Kidney (tissue), 14 donors: Measurements from ENCODE around the gene SWI5. TPM values are rescaled to one million over a fixed set of nuclear protein-coding genes. Genes with fewer than 3 reads are reported as not detected.

Experiments
- DNase-seq, 5 donors: peaks; one replicate each; pipeline ENCODE4 v3.0.0-alpha.2; 2013 to 2020
- FAIRE-seq: peaks from 2 replicates; lab custom pipeline; 2012; peaks lifted over from hg19 to GRCh38; lab: Jason Lieb, UNC
- H3K27ac ChIP-seq, 2 donors: one replicate each; pipeline ENCODE4 v1.7.0; 2013; ENCODE audit warnings: low read depth in 2 of 2, low read length in 2 of 2, inconsistent platforms in 1 of 2
- H3K27me3 ChIP-seq: one replicate; pipeline ENCODE4 v1.7.1; 2013; ENCODE audit warnings: low read length, inconsistent platforms; ENCODE audit not compliant: control insufficient read depth, insufficient read depth
- H3K36me3 ChIP-seq, 3 donors: one replicate each; pipeline versions ENCODE4 v1.7.0 to v1.7.1; 2013; ENCODE audit warnings: low read length in 3 of 3, control low read depth in 1 of 3, inconsistent platforms in 1 of 3; ENCODE audit not compliant: insufficient read depth in 3 of 3, control insufficient read depth in 2 of 3
- H3K4me1 ChIP-seq, 3 donors: one replicate each; pipeline versions ENCODE4 v1.7.0 to v1.7.1; 2013; ENCODE audit warnings: low read length in 3 of 3, inconsistent platforms in 1 of 3, low read depth in 1 of 3; ENCODE audit not compliant: control insufficient read depth in 2 of 3, insufficient read depth in 2 of 3
- H3K4me3 ChIP-seq, 3 donors: one replicate each; pipeline versions ENCODE4 v1.7.0 to v1.8.1; 2013; ENCODE audit warnings: low read length in 3 of 3, control low read depth in 1 of 3, inconsistent platforms in 1 of 3
- H3K9ac ChIP-seq, 3 donors: one replicate each; pipeline versions ENCODE4 v1.7.0 to v1.7.1; 2013; ENCODE audit warnings: low read length in 3 of 3, control low read depth in 1 of 3, inconsistent platforms in 1 of 3
- H3K9me3 ChIP-seq, 3 donors: one replicate each; pipeline versions ENCODE4 v1.7.0 to v1.7.1; 2013; ENCODE audit warnings: low read length in 3 of 3, control low read depth in 1 of 3, inconsistent platforms in 1 of 3; ENCODE audit not compliant: control insufficient read depth in 2 of 3, insufficient read depth in 1 of 3
- CTCF ChIP-seq: IDR thresholded peaks from 3 replicates; pipeline ENCODE4 v1.5.1; 2012; ENCODE audit warnings: mild to moderate bottlenecking, moderate library complexity, borderline replicate concordance; ENCODE audit not compliant: insufficient read depth; ENCODE audit errors: extremely low read depth
- intact Hi-C: fragments of 100-400 bp; cut with DNase I; formaldehyde crosslinking; loops from one replicate; pipeline ENCODE4 v1.11.1; 2022
- polyA plus RNA-seq: library from polyadenylated mRNA; stranded (reverse); fragments of 350-450 nt; fragmentation: Illumina TruSeq; extraction: RNeasy Lipid Tissue Mini Kit (QIAGEN cat#74804); gene quantifications from one replicate; pipeline ENCODE4 v1.2.3, GENCODE V29; 2014; ENCODE audit warnings: low read depth, low replicate concordance; ENCODE audit not compliant: insufficient read depth
- total RNA-seq: library from RNA; stranded (reverse); fragmentation: NEBNext Ultra II Directional; extraction: Animal tissue kit (Norgen Biotek cat#: 25700); gene quantifications from one replicate; pipeline ENCODE4 v1.2.1, GENCODE V29; 2021
- donor health status: control.
- donor health status: control.
- donor health status: control.
- donor health status: control.
- donor health status: control.
- donor health status: DM: yes; HTN: yes; CAD: no.
- donor health status: Normal renal cell carcinoma (clear cell type).

The SWI5 gene
- total and polyA plus RNA-seq, 2 donors from 2014 or later, result 20.3 to 67.8 TPM

- H3K27ac ChIP-seq, result no peak overlapping the region
- FAIRE-seq, result no peak
- intact Hi-C loops, result no loop called here
Measured at GRCh38 chr9:128246471-128246870, 29.6 kb upstream of the SWI5 start.

GRCh38 chr9:128247226-128247803 is 28.8 kb upstream of the SWI5 start:
- Histone ChIP-seq H3K4me3 (no peak overlapping the region), H3K36me3 (no peaks in the 10 kb centered on the region), H3K9me3 (no peaks in the 10 kb centered on the region), H3K9ac (no peak overlapping the region), H3K27ac (no peak overlapping the region), H3K4me1 (peaks cover 0 to 12% (median 4%) of the 10 kb centered on the region in 3 donors), H3K27me3 (no peaks in the 10 kb centered on the region)
- DNase-seq (peak in 1 of 5 donors; percentile 43), FAIRE-seq (no peak)
- no peak for TF ChIP-seq CTCF
- intact Hi-C loops, result no loop called here

More at GRCh38 chr9:128246471-128246870, 29.6 kb upstream of the SWI5 start:
- peaks cover 0 to 11% (median 4%) of the 10 kb centered on the region in 3 donors for H3K4me1 ChIP-seq
- H3K27me3 ChIP-seq, result no peaks in the 10 kb centered on the region
- H3K9me3 ChIP-seq, result no peaks in the 10 kb centered on the region
- no peak overlapping the region for H3K9ac ChIP-seq
- TF ChIP-seq CTCF, result no peak
- no peaks in the 10 kb centered on the region for H3K36me3 ChIP-seq
- H3K4me3 ChIP-seq, result no peak overlapping the region
- DNase-seq, result peak in 1 of 5 donors; percentile 43

- no peaks in the 10 kb centered on the region for H3K9me3 ChIP-seq
- no peaks in the 10 kb centered on the region for H3K27me3 ChIP-seq
- no peak overlapping the region for H3K27ac ChIP-seq
- FAIRE-seq (no peak), DNase-seq (no peak)
- TF ChIP-seq CTCF, result no peak
- no peaks in the 10 kb centered on the region for H3K36me3 ChIP-seq
- H3K9ac ChIP-seq, result no peak overlapping the region
- peaks cover 0 to 12% (median 4%) of the 10 kb centered on the region in 3 donors for H3K4me1 ChIP-seq
- intact Hi-C loops, result no loop called here
- H3K4me3 ChIP-seq, result no peak overlapping the region
Measured at GRCh38 chr9:128249558-128249907, 26.5 kb upstream of the SWI5 start.
